ENCODE data around the gene PRXL2A.
A peak's percentile ranks its signal among the peaks of the same experiment; 100 is the strongest.

The PRXL2A gene

GRCh38 chr10:80464557-80465450 lies 56.5 kb downstream of the PRXL2A start:
- no peaks in the 10 kb centered on the region for H3K9me3 ChIP-seq (ENCODE audit: control insufficient read depth in 5 of 5, low read length in 5 of 5)
- peaks cover 40 to 100% (median 99%) of the 10 kb centered on the region in 5 donors for H3K4me1 ChIP-seq (ENCODE audit: control insufficient read depth in 5 of 5, insufficient read depth in 5 of 5, low read length in 5 of 5)
- H3K27me3 ChIP-seq (ENCODE audit: control insufficient read depth in 5 of 5, insufficient read depth in 4 of 5, low read length in 5 of 5) = no peaks in the 10 kb centered on the region
- peak overlapping the region; percentile 98 for H3K27ac ChIP-seq (ENCODE audit: low read depth, low read length)
- H3K9ac ChIP-seq (ENCODE audit: low read length in 5 of 5) = peak overlapping the region in 4 of 5 donors; percentile 42 to 59 (median 46)
- peak overlapping the region; percentile 8 to 49 (median 37) for H3K4me3 ChIP-seq (ENCODE audit: low read depth in 1 of 5, low read length in 5 of 5)
- peaks cover 0 to 5% (median 2%) of the 10 kb centered on the region in 5 donors for H3K36me3 ChIP-seq (ENCODE audit: control insufficient read depth in 5 of 5, insufficient read depth in 5 of 5, low read length in 5 of 5)

DNA sequence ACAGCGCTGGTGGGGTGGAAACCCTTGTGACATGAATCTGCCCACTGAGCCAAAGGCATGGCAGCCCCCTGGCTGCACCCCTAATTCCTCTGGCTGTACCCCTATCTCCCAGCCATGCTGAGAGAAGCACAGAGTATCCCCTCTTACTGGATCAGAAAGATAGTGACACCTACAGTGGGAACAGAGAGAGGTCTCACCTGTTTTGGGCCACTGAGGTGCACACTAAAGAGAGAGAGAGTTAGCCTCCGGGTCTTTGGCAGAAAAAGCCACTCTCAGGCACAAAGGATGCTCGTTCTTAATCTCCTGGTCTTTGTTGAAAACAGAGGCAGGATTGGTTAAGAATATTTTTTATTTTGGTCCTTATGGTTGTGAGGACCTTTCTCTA lies 57.1 kb downstream of the PRXL2A start:
- no peaks in the 10 kb centered on the region for H3K9me3 ChIP-seq (ENCODE audit: control insufficient read depth in 5 of 5, low read length in 5 of 5)
- H3K9ac ChIP-seq (ENCODE audit: low read length in 5 of 5) = peak overlapping the region in 1 of 5 donors; percentile 24
- H3K27ac ChIP-seq (ENCODE audit: low read depth, low read length) = peak overlapping the region; percentile 98
- no peaks in the 10 kb centered on the region for H3K27me3 ChIP-seq (ENCODE audit: control insufficient read depth in 5 of 5, insufficient read depth in 4 of 5, low read length in 5 of 5)
- H3K4me3 ChIP-seq (ENCODE audit: low read depth in 1 of 5, low read length in 5 of 5) = peak overlapping the region; percentile 18 to 49 (median 37)
- H3K4me1 ChIP-seq (ENCODE audit: control insufficient read depth in 5 of 5, insufficient read depth in 5 of 5, low read length in 5 of 5) = peaks cover 39 to 100% (median 97%) of the 10 kb centered on the region in 5 donors
- H3K36me3 ChIP-seq (ENCODE audit: control insufficient read depth in 5 of 5, insufficient read depth in 5 of 5, low read length in 5 of 5) = peaks cover 0 to 11% (median 4%) of the 10 kb centered on the region in 5 donors

GRCh38 chr10:80465839-80466590 lies 57.7 kb downstream of the PRXL2A start:
- H3K4me3 ChIP-seq (ENCODE audit: low read depth in 1 of 5, low read length in 5 of 5) = peak overlapping the region in 1 of 5 donors; percentile 18
- peaks cover 35 to 100% (median 97%) of the 10 kb centered on the region in 5 donors for H3K4me1 ChIP-seq (ENCODE audit: control insufficient read depth in 5 of 5, insufficient read depth in 5 of 5, low read length in 5 of 5)
- peak overlapping the region in 2 of 5 donors; percentile 15 to 38 for H3K9ac ChIP-seq (ENCODE audit: low read length in 5 of 5)

GRCh38 chr10:80466724-80467326 lies 58.5 kb downstream of the PRXL2A start:
- Histone ChIP-seq H3K9me3 (ENCODE audit: control insufficient read depth in 5 of 5, low read length in 5 of 5) (no peaks in the 10 kb centered on the region), H3K4me1 (ENCODE audit: control insufficient read depth in 5 of 5, insufficient read depth in 5 of 5, low read length in 5 of 5) (peaks cover 36 to 100% (median 96%) of the 10 kb centered on the region in 5 donors), H3K4me3 (ENCODE audit: low read depth in 1 of 5, low read length in 5 of 5) (peak overlapping the region in 1 of 5 donors; percentile 17), H3K27ac (ENCODE audit: low read depth, low read length) (peak overlapping the region; percentile 98), H3K27me3 (ENCODE audit: control insufficient read depth in 5 of 5, insufficient read depth in 4 of 5, low read length in 5 of 5) (no peaks in the 10 kb centered on the region), H3K36me3 (ENCODE audit: control insufficient read depth in 5 of 5, insufficient read depth in 5 of 5, low read length in 5 of 5) (peaks cover 0 to 25% (median 17%) of the 10 kb centered on the region in 5 donors), H3K9ac (ENCODE audit: low read length in 5 of 5) (peak overlapping the region in 3 of 5 donors; percentile 15 to 52 (median 38))

More at GRCh38 chr10:80465839-80466590, 57.7 kb downstream of the PRXL2A start:
- H3K27ac ChIP-seq (ENCODE audit: low read depth, low read length) = peak overlapping the region; percentile 98
- no peaks in the 10 kb centered on the region for H3K27me3 ChIP-seq (ENCODE audit: control insufficient read depth in 5 of 5, insufficient read depth in 4 of 5, low read length in 5 of 5)
- peaks cover 0 to 16% (median 10%) of the 10 kb centered on the region in 5 donors for H3K36me3 ChIP-seq (ENCODE audit: control insufficient read depth in 5 of 5, insufficient read depth in 5 of 5, low read length in 5 of 5)
- no peaks in the 10 kb centered on the region for H3K9me3 ChIP-seq (ENCODE audit: control insufficient read depth in 5 of 5, low read length in 5 of 5)

GRCh38 chr10:80468002-80468401 lies 59.7 kb downstream of the PRXL2A start:
- Histone ChIP-seq H3K9me3 (ENCODE audit: control insufficient read depth in 5 of 5, low read length in 5 of 5) (no peaks in the 10 kb centered on the region), H3K9ac (ENCODE audit: low read length in 5 of 5) (peak overlapping the region in 2 of 5 donors; percentile 8 to 57), H3K27me3 (ENCODE audit: control insufficient read depth in 5 of 5, insufficient read depth in 4 of 5, low read length in 5 of 5) (no peaks in the 10 kb centered on the region), H3K36me3 (ENCODE audit: control insufficient read depth in 5 of 5, insufficient read depth in 5 of 5, low read length in 5 of 5) (peaks cover 0 to 32% (median 20%) of the 10 kb centered on the region in 5 donors), H3K4me1 (ENCODE audit: control insufficient read depth in 5 of 5, insufficient read depth in 5 of 5, low read length in 5 of 5) (peaks cover 35 to 100% (median 96%) of the 10 kb centered on the region in 5 donors), H3K27ac (ENCODE audit: low read depth, low read length) (peak overlapping the region; percentile 98), H3K4me3 (ENCODE audit: low read depth in 1 of 5, low read length in 5 of 5) (peak overlapping the region in 3 of 5 donors; percentile 14 to 49 (median 30))

DNA sequence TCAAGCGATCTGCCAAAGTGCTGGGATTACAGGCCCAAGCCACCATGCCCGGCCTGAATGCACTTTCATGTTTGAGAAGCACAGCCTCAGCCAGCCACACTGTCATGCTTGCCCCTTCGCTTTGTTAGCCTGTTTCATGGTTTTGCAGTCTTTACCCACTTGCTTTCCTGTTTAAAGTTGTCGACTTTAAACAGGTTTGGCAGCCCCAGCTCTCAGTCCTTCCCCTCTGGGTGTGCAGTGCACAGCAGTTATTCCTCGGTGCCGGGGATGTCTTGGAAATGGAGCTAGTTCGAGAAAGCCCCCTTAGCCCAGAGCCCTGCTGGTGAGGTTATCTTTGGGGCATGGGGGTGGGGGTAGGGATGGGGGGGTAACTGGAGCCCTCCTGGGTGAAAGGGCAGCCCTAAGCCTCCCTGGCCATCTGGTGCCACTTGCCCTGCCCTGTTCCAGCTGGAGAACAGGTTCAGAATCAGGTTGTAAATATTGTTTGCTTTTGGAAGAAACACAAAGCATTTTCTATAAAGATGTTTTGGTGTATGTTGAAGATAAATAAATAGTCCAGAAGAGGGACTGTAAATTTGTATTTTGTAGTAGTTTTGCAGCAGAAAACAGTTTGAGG lies 60.6 kb downstream of the PRXL2A start:
- Histone ChIP-seq H3K4me3 (ENCODE audit: low read depth in 1 of 5, low read length in 5 of 5) (peak overlapping the region in 3 of 5 donors; percentile 40 to 49 (median 41)), H3K9me3 (ENCODE audit: control insufficient read depth in 5 of 5, low read length in 5 of 5) (no peaks in the 10 kb centered on the region), H3K4me1 (ENCODE audit: control insufficient read depth in 5 of 5, insufficient read depth in 5 of 5, low read length in 5 of 5) (peaks cover 31 to 100% (median 96%) of the 10 kb centered on the region in 5 donors), H3K9ac (ENCODE audit: low read length in 5 of 5) (peak overlapping the region in 1 of 5 donors; percentile 57), H3K36me3 (ENCODE audit: control insufficient read depth in 5 of 5, insufficient read depth in 5 of 5, low read length in 5 of 5) (peaks cover 0 to 40% (median 21%) of the 10 kb centered on the region in 5 donors), H3K27ac (ENCODE audit: low read depth, low read length) (peak overlapping the region; percentile 98), H3K27me3 (ENCODE audit: control insufficient read depth in 5 of 5, insufficient read depth in 4 of 5, low read length in 5 of 5) (no peaks in the 10 kb centered on the region)

DNA sequence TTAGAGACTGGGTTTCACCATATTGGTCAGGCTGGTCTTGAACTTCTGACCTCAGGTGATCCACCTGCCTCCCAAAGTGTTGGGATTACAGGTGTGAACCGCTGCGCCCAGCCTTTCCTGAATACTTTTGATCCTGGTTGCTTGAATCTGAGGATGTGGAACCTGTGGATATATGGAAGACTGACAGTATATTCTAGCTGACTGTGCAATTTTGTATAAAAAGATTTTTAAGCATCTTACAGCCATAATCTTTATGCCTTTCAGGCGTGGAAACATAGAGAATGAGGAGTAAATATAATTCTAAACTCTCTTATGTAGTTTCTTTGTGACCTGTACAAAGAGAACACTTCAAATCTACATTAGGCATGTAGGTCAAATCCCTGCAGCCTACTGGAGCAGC lies 61.9 kb downstream of the PRXL2A start:
- H3K36me3 ChIP-seq (ENCODE audit: control insufficient read depth in 5 of 5, insufficient read depth in 5 of 5, low read length in 5 of 5) = peaks cover 0 to 40% (median 21%) of the 10 kb centered on the region in 5 donors
- H3K9me3 ChIP-seq (ENCODE audit: control insufficient read depth in 5 of 5, low read length in 5 of 5) = no peaks in the 10 kb centered on the region
- peaks cover 26 to 100% (median 96%) of the 10 kb centered on the region in 5 donors for H3K4me1 ChIP-seq (ENCODE audit: control insufficient read depth in 5 of 5, insufficient read depth in 5 of 5, low read length in 5 of 5)
- H3K27me3 ChIP-seq (ENCODE audit: control insufficient read depth in 5 of 5, insufficient read depth in 4 of 5, low read length in 5 of 5) = no peaks in the 10 kb centered on the region
- peak overlapping the region; percentile 98 for H3K27ac ChIP-seq (ENCODE audit: low read depth, low read length)
- H3K9ac ChIP-seq (ENCODE audit: low read length in 5 of 5) = peak overlapping the region in 1 of 5 donors; percentile 18
- H3K4me3 ChIP-seq (ENCODE audit: low read depth in 1 of 5, low read length in 5 of 5) = no peak overlapping the region

DNA sequence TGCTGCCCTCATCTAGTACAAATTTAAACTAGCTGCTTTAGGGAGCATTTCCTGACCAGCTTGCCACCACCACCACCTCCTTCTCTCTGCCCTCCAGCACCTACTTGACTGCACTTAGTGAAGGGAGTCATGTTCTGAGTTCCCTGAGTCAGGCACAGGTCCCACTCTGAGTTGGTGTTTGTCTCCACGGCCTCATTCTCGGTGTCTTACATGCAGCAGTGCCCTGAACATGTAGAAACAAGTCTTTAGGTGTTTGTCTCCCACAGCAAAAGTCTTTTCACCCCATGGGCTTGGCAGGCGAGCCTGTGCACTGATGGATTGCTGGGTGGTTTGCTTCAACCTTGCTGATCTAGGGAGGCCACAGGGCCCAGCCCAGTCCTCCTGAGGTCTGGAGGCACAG lies 62.6 kb downstream of the PRXL2A start:
- Histone ChIP-seq H3K4me1 (ENCODE audit: control insufficient read depth in 5 of 5, insufficient read depth in 5 of 5, low read length in 5 of 5) (peaks cover 22 to 98% (median 96%) of the 10 kb centered on the region in 5 donors), H3K9ac (ENCODE audit: low read length in 5 of 5) (peak overlapping the region in 4 of 5 donors; percentile 0 to 35 (median 18)), H3K27ac (ENCODE audit: low read depth, low read length) (peak overlapping the region; percentile 98), H3K36me3 (ENCODE audit: control insufficient read depth in 5 of 5, insufficient read depth in 5 of 5, low read length in 5 of 5) (peaks cover 0 to 40% (median 21%) of the 10 kb centered on the region in 5 donors), H3K4me3 (ENCODE audit: low read depth in 1 of 5, low read length in 5 of 5) (no peak overlapping the region), H3K9me3 (ENCODE audit: control insufficient read depth in 5 of 5, low read length in 5 of 5) (no peaks in the 10 kb centered on the region), H3K27me3 (ENCODE audit: control insufficient read depth in 5 of 5, insufficient read depth in 4 of 5, low read length in 5 of 5) (no peaks in the 10 kb centered on the region)

DNA sequence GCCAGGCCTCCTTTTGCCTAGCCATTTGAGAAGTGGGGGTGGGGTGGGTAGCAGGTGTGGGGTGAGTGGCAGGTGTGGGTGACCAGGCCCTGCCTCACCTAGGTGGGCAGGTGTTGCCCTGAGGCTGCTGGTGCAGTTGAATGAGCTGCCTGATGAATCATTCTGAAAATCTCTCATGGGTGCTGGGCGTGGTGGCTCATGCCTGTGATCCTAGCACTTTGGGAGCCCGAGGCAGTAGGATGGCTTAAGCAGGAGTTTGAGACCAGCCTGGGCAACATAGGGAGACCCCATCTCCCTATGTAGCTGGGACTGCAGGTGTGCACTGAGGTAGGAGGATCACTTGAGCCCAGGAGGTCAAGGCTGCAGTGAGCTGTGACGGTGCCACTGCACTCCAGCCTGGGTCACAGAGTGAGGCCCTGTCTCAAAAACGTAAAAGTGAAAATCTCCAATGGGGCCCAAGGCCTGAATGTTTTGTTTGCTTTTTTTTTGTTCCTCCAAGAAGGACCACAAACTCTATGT lies 63.4 kb downstream of the PRXL2A start:
- peaks cover 0 to 40% (median 21%) of the 10 kb centered on the region in 5 donors for H3K36me3 ChIP-seq (ENCODE audit: control insufficient read depth in 5 of 5, insufficient read depth in 5 of 5, low read length in 5 of 5)
- H3K9me3 ChIP-seq (ENCODE audit: control insufficient read depth in 5 of 5, low read length in 5 of 5) = no peaks in the 10 kb centered on the region
- peak overlapping the region; percentile 98 for H3K27ac ChIP-seq (ENCODE audit: low read depth, low read length)
- H3K4me1 ChIP-seq (ENCODE audit: control insufficient read depth in 5 of 5, insufficient read depth in 5 of 5, low read length in 5 of 5) = peaks cover 19 to 96% (median 93%) of the 10 kb centered on the region in 5 donors
- H3K9ac ChIP-seq (ENCODE audit: low read length in 5 of 5) = peak overlapping the region in 4 of 5 donors; percentile 6 to 35 (median 12)
- no peaks in the 10 kb centered on the region for H3K27me3 ChIP-seq (ENCODE audit: control insufficient read depth in 5 of 5, insufficient read depth in 4 of 5, low read length in 5 of 5)
- H3K4me3 ChIP-seq (ENCODE audit: low read depth in 1 of 5, low read length in 5 of 5) = no peak overlapping the region

Data from subcutaneous abdominal adipose tissue (tissue), 5 donors.